Epithelial cell of esophagus (primary cell): ENCODE results near the gene OPHN1.
"Not testable (repeated sequence)": the region's sequence is repeated elsewhere in the genome, so short reads cannot be mapped to it uniquely, and the experiment has no call there.

Experiments used
- DNase-seq: peaks from one replicate; pipeline ENCODE4 v3.0.0; 2010; ENCODE audit warnings: low read depth
- H3K4me3 ChIP-seq: 2 replicates; pipeline ENCODE4 v1.5.1; 2011; ENCODE audit warnings: mild to moderate bottlenecking, low read length, control low read depth
- TF ChIP-seq, protein P1 (sequence below): IDR thresholded peaks from 2 replicates; pipeline ENCODE4 v1.5.1; 2011; ENCODE audit warnings: low read depth, mild to moderate bottlenecking, low read length, control low read depth, inconsistent platforms; ENCODE audit not compliant: insufficient read depth; ENCODE audit errors: missing control alignments

OPHN1 gene

GRCh38 chrX:68345025-68345424 is 88.3 kb downstream of the OPHN1 start:
- DNase-seq = no peak
- no peak overlapping the region for H3K4me3 ChIP-seq
- TF ChIP-seq, protein P1, sequence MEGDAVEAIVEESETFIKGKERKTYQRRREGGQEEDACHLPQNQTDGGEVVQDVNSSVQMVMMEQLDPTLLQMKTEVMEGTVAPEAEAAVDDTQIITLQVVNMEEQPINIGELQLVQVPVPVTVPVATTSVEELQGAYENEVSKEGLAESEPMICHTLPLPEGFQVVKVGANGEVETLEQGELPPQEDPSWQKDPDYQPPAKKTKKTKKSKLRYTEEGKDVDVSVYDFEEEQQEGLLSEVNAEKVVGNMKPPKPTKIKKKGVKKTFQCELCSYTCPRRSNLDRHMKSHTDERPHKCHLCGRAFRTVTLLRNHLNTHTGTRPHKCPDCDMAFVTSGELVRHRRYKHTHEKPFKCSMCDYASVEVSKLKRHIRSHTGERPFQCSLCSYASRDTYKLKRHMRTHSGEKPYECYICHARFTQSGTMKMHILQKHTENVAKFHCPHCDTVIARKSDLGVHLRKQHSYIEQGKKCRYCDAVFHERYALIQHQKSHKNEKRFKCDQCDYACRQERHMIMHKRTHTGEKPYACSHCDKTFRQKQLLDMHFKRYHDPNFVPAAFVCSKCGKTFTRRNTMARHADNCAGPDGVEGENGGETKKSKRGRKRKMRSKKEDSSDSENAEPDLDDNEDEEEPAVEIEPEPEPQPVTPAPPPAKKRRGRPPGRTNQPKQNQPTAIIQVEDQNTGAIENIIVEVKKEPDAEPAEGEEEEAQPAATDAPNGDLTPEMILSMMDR = no peak

- no peak for DNase-seq
- TF ChIP-seq, protein P1 = no peak
Observed at GRCh38 chrX:68343551-68343950, 89.7 kb downstream of the OPHN1 start.

GRCh38 chrX:68332201-68332731 is 101.0 kb downstream of the OPHN1 start:
- TF ChIP-seq, protein P1 = no peak
- no peak for DNase-seq
- H3K4me3 ChIP-seq = no peak overlapping the region

More at GRCh38 chrX:68343551-68343950, 89.7 kb downstream of the OPHN1 start:
- H3K4me3 ChIP-seq = no peak overlapping the region

DNA sequence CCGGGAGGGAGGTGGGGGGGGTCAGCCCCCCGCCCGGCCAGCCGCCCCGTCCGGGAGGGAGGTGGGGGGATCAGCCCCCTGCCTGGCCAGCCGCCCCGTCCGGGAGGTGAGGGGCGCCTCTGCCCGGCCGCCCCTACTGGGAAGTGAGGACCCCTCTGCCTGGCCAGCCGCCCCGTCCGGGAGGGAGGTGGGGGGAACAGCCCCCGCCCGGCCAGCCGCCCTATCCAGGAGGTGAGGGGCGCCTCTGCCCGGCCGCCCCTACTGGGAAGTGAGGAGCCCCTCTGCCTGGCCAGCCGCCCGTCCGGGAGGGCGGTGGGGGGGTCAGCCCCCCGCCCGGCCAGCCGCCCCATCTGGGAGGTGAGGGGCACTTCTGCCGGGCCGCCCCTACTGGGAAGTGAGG is 106.5 kb downstream of the OPHN1 start:
- not testable (repeated sequence) for DNase-seq, H3K4me3 ChIP-seq

GRCh38 chrX:68307769-68308168 is 125.5 kb downstream of the OPHN1 start:
- TF ChIP-seq, protein P1 = no peak
- DNase-seq = peak; percentile 87
- H3K4me3 ChIP-seq = no peak overlapping the region

- no peak overlapping the region for H3K4me3 ChIP-seq
- no peak for DNase-seq
- TF ChIP-seq, protein P1 = no peak
Observed at GRCh38 chrX:68304602-68305001, 128.7 kb downstream of the OPHN1 start.

GRCh38 chrX:68299898-68300297 is 133.4 kb downstream of the OPHN1 start:
- no peak overlapping the region for H3K4me3 ChIP-seq
- peak; percentile 24 for DNase-seq
- TF ChIP-seq, protein P1 = no peak
